ENCODE data around the gene CYP8B1.

CYP8B1 gene

DNA sequence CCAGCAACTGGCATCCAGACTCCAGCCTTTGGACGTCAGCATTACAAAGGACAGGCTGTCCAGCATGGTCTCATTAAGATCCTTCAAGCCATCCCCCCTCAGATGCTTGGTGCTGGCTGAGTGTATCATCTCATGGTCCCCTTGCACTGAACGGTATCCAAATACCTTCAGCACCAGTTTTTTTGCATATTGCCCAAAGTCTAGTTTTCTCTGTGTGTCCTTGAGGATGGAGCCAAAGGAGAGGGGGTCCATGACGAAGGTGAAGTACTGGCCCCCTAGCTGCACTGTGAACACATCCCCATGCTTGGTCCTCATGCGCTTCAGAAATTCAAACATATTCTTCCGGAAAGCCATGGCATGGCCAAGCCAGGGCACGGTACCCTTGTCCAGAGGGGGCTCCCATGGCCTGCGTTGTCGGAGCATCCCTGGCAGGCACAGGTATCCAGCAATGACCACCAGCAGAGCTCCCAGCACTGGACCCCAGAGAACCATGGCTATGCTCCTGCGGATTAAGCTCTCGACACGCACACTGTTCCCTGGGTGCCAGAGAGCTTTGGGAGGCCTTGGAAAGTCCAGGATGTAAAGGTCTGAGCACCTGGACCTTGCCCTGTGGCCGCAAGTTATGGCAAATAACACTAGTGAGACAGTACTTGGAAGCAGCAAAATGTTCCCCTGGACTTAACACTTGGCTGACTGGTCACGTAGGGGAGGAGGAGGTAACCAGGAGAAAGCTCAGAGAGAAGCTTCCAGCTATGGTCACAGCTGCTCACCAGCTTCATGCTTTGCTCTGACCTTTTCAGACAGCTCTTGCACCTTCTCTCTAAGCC is at the start of gene CYP8B1:
CYP8B1 (minus strand) TSS at position 555 of the 827 bp plus-strand sequence; CDS start at position 492, 63 bp downstream.
- no peak for DNase-seq

DNA sequence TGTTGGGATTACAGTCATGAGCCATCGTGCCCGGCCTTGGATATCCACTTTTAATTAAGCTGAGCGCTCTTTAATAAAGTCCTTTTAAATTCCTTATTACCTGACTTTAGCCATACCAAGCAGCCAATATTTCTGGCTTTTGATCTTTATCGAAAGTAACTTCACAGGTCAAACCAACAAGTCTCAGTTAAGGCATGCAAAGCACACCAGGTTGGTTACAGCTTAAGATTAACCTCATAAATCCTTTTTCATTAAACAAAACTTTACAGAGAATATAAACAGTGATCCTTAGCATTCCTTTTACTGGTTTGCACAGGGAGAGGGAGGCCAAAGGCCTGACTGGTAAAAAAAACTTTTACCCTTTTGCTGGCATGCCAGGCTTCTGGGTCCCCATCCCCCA is 47.9 kb upstream of the CYP8B1 start:
- no peak for DNase-seq

DNA sequence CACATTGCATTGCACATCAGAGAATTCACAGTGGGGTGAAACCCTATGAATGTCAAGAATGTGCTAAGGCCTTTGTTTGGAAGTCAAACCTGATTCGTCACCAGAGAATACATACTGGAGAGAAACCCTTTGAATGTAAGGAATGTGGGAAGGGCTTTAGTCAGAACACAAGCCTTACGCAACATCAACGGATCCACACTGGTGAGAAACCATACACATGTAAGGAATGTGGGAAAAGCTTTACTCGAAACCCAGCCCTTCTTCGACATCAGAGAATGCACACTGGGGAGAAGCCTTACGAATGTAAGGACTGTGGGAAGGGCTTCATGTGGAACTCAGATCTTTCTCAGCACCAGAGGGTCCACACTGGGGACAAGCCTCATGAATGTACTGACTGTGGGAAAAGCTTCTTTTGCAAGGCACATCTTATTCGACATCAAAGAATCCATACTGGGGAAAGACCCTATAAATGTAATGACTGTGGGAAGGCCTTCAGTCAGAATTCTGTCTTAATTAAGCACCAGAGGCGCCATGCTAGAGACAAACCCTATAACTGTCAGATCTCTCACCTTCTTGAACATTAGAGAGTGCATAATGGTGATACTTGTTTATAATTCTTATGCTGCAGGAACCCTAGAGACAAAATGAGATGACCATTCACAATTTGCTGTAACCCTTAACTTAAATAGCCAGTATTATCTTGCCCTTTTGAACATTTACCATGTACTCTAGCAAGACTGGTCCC is 39.3 kb upstream of the CYP8B1 start:
- DNase-seq = no peak

GRCh38 chr3:42911551-42911950 is 35.9 kb upstream of the CYP8B1 start:
- DNase-seq = no peak

DNA sequence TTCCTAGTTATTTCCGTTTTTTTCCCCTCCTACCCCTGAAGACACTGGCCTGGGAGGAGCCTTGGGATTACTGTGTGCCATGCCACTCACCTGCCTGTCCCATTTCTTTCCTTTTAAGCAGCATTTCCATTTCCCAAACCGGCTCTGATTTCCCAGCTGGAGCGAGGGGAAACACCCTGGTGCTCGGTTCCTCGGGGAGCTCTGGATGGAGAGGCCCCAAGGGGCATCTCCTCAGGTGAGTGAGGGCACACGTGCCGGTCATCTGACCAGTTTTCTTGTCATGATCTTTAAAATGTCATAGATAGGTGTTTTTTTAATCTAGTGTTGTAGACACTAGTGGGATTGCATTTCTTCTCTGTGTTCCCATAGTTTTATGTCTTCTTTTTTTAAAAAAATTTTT is 33.0 kb upstream of the CYP8B1 start:
- DNase-seq = no peak

DNA sequence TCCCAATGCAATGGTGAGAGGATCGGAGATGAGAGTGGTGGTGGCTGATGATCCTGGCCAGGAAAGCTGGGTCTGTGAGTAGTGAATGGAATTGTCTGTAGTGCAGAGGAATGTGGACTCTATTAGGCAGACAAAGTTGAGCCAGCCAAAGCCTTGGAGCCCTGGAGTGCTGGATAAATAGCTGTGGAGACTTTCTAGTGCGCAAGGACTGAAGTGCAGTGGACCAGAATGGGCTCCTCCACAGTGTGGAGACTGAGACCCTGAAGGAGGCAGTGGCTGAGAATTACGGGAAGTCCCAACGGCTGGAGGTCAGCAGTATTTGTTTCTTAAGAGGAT is 31.1 kb upstream of the CYP8B1 start:
- no peak for DNase-seq

GRCh38 chr3:42906070-42906847 is 30.6 kb upstream of the CYP8B1 start, which contains the start of gene ZNF662:
ZNF662 (plus strand) TSS chr3:42906142; CDS start chr3:42908115, 1,973 bp downstream.
- DNase-seq = no peak

- DNase-seq = no peak
Observed at GRCh38 chr3:42905740-42906069, 30.0 kb upstream of the CYP8B1 start.

DNA sequence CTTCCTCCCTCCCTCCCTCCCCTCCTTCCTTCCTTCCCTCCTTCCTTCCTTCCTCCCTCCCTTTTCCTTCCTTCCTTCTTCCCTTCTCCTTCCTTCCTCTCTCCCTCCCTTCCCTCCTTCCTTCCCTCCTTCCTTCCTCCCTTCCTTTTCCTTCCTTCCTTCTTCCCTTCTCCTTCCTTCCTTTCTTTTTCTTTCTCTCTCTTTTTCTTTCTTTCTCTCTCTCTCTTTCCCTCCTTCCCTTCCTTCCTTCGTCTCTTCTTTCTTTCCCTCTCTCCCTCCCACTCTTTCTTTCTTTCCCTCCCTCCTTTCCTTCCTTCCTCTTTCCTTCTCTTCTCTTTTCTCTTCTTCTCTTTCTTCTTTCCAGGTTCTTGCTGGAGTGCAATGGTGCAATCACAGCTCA is 28.4 kb upstream of the CYP8B1 start:
- no peak for DNase-seq

GRCh38 chr3:42902257-42902656 is 26.6 kb upstream of the CYP8B1 start:
- no peak for DNase-seq

DNA sequence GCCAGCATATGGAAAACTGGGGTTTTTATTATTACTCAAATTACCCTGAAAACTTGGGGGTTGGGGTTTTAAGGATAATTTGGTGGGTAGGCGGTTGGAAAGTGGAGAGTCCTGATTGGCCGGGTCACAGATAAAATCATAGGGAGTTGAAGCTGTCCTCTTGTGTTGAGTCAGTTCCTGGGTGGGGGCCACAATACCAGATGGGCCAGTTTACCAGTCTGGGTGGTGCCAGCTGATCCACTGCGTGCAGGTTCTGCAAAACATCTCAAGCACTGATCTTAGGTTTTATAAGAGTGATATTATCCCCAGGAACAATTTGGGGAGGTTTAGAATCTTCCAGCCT is 25.4 kb upstream of the CYP8B1 start:
- no peak for DNase-seq

GRCh38 chr3:42900226-42901072 is 24.8 kb upstream of the CYP8B1 start:
- no peak for DNase-seq

DNA sequence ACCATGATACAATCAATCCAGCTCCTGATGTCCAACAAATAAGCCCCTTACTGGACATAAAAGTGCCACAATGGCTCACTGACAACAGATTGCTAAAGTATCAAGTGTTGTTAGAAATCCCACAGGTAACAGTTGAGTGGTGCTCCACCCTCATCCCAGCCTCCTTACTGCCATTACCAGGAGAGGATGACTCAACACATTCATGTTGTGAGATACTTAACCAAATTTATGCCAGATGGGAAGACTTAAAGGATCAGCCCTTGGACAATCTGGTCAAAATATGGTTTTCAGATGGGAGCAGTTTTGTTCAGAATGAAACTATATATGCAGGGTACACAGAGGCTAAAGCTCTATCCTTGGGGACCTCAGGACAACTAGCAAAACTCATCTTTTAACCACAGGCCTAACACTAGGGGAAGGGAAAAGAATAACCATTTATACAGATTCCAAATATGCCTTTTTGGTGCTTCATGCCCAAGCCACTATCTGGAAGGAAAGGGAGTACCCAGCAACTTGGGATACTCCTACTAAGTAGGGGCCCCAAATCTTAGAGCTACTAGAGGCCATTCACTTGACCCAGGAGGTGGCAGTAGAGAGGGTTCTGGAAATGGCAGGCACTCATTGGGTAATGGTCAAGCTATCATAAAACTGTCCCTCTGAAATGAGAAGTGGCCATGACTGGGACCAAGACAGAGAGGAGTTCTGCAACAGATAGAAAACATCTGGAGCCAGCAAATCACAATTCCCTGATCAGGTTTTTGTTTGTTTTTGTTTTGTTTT is 23.4 kb upstream of the CYP8B1 start:
- no peak for DNase-seq

GRCh38 chr3:42895580-42895868 is 19.8 kb upstream of the CYP8B1 start:
- no peak for DNase-seq

DNA sequence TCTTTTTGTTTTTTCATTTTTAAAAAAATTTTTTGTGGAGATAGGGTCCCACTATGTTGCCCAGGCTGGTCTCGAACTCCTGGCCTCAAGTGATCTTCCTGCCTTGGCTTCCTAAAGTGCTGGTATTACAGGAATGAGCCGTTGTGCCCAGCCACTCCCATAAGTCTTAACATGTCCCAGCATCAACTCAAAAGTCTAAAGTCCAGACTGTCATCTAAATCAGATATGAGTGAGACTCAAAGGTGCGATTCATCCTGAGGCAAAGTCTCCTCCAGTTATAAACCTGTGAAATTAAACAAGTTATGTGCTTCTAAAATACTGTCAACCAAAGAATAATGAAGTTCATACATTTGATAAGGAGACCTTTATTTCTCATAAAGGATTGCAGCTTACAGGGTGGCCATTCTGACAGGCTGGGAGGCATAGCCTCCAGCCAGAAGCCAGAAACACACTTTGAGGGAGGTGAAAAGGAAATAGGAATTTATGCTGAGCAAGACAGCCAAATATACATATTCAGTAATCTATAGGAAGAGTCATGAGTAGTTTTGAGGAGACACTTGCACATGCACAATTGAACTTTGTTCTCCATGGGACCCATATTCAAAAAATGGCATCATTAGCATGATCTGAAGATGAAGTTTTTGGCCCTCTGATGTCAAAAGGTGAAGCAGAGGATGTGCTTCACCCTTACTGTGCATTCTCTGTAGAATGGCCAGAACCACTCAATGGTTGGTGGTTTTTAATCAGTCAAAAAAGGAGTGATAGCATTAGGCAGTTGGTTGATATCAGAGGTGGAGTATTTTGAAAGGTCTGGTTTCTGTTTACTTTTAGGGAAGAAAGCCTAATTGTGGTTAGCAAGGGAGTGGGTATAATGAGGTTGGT is 19.3 kb upstream of the CYP8B1 start:
- DNase-seq = no peak

- no peak for DNase-seq
Observed at GRCh38 chr3:42892807-42893206, 17.1 kb upstream of the CYP8B1 start.

DNA sequence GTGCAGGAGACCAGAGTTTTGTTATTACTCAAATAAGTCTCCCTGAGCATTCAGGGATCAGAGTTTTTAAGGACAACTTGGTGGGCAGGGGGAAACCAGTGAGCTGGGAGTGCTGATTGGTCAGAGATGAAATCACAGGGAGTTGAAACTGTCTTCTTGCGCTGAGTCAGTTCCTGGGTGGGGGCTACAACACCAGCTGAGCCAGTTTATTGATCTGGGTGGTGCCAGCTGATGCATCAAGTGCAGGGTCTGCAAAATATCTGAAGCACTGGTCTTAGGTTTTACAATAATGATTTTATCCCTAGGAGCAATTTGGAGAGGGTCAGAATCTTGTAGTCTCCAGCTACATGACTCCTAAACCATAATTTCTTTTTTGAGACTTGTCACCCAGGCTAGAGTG is 16.5 kb upstream of the CYP8B1 start:
- DNase-seq = no peak

- no peak for DNase-seq
Observed at GRCh38 chr3:42891042-42891441, 15.4 kb upstream of the CYP8B1 start.

DNA sequence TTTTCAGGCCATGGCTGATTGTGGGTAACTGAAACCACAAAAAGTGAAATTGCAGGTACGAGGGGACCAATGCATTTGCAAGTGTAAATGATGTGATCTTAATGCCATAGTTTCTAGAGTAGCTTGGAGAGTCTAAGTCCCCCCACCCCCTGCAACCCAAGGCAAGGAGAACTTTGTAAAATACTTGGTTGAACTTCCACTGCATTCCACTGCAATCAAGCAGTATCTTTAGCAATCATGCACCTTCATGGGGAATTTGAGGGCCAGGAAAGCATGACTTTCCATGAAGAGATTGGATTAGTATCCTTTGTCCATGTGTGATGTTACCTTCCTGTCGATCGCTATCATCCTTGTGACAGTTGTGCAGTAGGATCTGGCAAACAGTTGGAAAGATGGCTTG is 11.4 kb upstream of the CYP8B1 start:
- DNase-seq = no peak

DNA sequence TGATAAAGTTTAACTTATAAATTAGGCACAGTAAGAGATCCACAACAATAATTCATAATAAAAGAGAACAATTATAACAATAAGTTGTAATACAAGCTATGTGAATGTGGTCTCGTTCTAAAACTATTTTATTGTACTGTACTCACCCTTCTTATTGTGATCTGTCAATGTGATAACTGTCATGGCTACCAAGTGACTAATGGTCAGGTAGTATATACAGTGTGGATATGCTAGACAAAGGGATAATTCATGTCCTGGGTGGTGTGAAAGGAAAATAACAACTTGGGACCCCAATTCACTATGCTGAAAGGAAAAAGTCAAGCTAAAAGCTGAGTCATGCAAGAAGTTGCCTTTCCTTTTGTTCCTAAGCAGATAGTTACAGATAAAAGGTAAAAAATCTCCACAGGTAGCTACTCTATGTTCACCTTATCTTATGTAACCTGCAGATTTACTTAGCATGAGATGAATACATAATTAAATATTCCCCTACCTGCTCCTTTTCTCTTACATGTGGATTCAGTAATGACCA is 10.7 kb upstream of the CYP8B1 start:
- DNase-seq = no peak

DNA sequence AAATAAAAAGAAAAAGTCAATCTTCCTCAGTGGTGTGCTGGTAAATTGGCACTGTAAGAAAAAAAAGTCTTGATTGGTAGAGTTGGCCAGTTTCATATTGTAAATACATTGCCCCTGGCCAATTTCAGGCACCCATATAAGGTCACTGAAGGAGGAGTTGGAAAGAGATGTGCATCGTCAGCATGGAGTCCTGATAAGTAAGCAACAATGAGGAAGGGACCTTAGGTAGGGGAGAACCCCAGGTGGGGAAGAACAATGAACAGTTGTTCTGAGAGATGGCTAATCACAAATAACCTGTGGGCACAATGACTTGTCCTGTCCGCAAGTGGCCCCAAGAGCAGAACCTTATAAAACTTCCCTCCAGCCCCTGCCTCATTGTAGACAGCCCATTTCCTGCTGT is 8.6 kb upstream of the CYP8B1 start:
- DNase-seq = no peak

All from MV-4-11 (cell line).